Esophagus squamous epithelium (tissue), 4 donors: ENCODE measurements around the gene KRT4.

ENCODE experiments used
- CTCF ChIP-seq, 6 experiments: fragments of 450-650 bp in 4 of 6; fragments of 200-600 bp in 2 of 6; sonication (generic) in 2 of 6; IDR thresholded peaks; one replicate each; pipeline ENCODE4 v1.5.1; 2016 to 2019; ENCODE audit warnings: antibody characterized with exemption in 6 of 6, mild to moderate bottlenecking in 4 of 6, moderate library complexity in 4 of 6
- POLR2A ChIP-seq, 4 donors: fragments of 450-650 bp; IDR thresholded peaks; one replicate each; pipeline ENCODE4 v1.6.1; 2017; ENCODE audit warnings: antibody characterized with exemption in 4 of 4, mild to moderate bottlenecking in 4 of 4, moderate library complexity in 3 of 4

GRCh38 chr12:52823761-52824450 is 10.0 kb upstream of the KRT4 start:
- TF ChIP-seq CTCF (IDR thresholded peaks at IDR 0.05) (no peak), POLR2A (IDR thresholded peaks at IDR 0.05) (no peak)
